T-helper 1 cell treated with Interleukin-12 subunit alpha and Interleukin-12 subunit beta and Interleukin-4 antibody, amounts not matched to agents 30 ng/mL and 1 ng/mL, for 36 hours (primary cell): Measurements from ENCODE around the gene NLGN1. TPM values are rescaled to one million over a fixed set of nuclear protein-coding genes. Genes with fewer than 3 reads are reported as not detected.

Experiments
- intact Hi-C: fragments of 100-400 bp; cut with micrococcal nuclease; formaldehyde crosslinking; loops from one replicate; pipeline ENCODE4 v1.15.1; 2024
- total RNA-seq: library from RNA; stranded (reverse); gene quantifications from 2 replicates; pipeline ENCODE4 v1.2.3, GENCODE V29; 2022

The NLGN1 gene
- total RNA-seq, 1 donor from 2014 or later = not detected

DNA sequence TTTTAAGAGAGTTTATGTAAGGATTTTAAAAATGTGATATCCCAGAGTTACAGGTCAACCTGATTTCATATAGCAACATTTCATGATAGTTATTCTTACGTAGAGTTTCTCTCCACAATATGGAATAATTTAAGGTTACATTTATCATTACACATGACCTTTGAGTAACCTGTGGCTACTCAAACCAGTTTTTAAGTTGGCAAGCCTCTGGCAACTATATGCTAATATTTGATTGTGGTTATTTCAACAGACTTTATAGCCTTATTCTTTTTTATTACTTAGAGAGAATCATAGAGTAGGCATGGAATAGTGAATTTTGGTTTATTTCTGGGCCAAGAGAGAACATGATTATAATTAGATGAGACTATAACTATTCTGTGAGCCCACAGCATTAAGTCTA is 504.9 kb downstream of the NLGN1 start:
- intact Hi-C loops = no loop called here

DNA sequence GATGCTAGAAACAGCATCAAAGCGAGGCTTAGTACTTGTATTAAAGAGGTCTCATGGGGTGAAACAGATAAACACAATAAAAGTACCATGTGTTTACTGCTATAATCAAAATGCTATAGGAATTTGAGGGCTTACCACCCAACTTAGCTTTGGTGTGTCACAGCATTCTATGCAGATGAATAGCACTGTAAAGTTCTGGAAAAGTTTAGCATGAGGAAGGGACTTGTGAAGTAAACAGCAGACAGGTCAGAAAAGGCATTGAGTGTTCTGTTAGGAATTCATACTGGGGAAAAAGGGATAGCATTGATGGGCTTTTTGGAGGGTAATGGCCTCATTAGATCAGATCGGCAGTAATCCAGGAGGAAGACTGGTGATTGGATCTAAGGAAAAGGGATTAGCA is 505.3 kb downstream of the NLGN1 start:
- intact Hi-C loops = no loop called here

DNA sequence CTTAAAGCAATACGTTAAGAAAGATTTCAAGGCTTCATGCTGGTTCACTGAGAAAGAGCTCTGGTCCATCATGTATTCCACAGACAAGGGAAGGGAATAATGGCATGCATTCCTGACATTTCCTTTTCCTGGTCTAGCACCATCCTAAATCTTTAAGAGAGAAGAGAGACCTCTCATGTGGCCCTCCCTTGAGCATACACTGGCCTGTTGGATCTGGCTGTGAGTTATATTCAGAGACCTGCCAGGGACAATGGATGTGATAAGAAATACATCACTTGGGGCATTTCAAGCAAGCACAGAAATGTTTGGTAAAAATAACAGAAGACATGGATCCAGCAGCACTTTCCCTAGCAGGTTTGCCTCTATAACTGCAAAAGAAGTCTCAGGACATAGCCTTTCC is 507.8 kb downstream of the NLGN1 start:
- intact Hi-C loops = no loop called here

DNA sequence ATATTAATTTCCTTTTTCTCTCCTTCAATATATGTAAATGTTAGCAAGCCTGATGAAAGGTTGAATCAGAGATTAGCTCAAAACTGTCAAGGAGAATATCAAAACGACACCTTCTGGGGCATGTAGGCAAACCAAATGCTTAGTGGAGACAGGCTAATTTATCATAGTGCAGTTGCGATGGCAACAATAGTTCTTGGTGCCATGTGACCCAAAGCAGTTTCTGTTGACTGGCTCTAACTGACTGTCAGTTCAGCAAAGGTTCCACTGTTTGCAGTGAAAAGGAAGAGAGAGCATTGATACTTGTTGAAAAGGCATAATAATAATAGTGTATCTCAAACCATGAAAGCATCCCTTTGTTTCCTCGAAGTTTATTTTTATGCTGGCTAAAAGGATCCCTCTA is 513.9 kb downstream of the NLGN1 start:
- intact Hi-C loops = no loop called here

DNA sequence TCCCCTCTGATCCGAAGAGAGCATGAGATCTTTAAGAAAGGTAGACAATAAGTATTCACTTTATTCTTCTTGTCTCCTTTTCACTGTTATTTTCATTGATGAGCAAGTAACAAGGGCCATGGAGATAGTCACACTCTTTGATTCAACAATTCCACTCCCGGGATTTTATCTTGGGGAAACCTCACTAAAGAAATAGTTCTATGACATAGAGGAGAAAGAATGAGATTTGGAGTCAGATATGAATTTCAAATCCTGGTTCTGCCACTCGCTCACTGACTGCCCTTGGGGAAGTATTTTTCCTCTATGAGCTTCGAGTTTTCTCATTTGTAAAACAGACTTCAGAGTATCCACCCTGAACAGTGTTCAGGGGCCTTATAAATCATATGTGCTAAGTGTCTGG is 514.6 kb downstream of the NLGN1 start:
- intact Hi-C loops = no loop called here

DNA sequence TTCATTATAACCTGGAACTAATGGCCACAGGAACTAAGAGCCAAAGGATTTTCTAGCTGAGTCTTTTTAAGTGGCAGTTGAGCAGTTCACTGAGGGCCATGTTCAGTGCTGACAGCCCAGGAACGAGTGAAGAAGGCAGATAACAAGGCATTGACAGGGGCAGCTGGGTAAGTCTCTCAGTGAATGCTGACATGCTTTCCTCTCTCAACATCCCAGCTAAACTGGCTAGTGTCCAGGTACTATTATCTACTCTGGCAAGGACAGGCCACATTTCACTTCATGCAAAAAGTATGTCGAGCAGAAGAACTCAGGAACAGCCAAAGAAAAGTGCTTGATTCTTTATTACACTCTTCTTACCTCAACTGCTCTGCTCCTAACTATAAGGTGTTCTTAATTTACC is 515.9 kb downstream of the NLGN1 start:
- intact Hi-C loops = no loop called here

DNA sequence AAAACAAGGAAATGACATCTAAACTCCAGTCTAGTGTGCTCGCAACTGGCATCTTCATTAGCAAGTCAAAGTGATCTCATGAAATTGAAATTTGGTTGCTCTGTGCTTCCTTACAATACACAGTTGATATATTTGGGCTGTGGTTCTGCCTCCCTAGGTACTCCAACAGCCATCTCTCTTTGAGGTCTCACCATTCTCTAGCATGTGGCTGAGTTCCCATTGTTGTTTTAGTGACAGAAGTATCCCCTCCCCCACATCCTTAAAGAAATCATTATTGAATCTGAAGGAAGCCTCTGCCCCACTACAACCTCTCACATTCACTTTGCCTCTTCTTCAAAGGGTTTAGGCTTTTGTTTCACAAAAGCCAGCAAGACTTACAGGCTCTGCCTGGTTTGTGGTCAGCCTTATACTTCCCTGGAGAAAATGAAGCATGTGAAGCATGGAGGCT is 516.5 kb downstream of the NLGN1 start:
- intact Hi-C loops = no loop called here

DNA sequence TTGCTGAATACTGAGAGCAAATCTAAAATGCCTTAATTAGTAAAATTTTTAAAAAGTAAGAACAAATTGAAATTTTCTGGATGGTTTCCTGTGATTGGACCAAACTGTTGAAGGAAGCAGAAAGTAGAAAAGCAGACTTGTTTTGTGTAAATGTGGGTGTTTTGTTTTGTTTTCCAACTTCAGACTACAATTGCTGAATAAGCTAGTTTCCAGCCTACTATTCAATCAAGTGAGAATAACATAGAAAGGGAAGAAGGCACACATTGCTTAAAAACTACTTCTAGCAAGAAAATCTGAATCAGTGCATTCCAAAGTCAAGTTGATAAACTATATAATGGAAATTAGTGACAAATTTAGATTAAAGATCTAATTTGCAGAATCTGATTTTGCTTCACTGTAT is 519.3 kb downstream of the NLGN1 start:
- intact Hi-C loops = no loop called here

DNA sequence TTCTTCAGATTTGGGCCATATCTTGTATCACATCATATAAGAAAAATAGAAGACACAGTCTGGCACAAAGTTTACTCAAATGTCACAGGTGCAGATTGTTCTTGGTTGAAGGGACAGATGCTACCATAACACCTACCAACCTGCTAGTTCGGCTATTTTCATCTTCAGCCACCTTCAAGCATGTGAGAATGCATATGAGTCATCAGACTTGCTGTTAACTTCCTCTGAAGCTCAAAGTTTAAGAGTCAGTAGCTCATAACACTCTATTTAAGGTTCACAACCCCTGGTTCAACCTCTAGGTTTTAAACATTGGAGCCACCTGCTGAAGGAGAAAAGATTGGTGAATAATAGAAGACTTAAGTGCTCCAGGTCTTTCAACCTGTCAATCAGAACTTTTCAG is 522.8 kb downstream of the NLGN1 start:
- intact Hi-C loops = no loop called here

DNA sequence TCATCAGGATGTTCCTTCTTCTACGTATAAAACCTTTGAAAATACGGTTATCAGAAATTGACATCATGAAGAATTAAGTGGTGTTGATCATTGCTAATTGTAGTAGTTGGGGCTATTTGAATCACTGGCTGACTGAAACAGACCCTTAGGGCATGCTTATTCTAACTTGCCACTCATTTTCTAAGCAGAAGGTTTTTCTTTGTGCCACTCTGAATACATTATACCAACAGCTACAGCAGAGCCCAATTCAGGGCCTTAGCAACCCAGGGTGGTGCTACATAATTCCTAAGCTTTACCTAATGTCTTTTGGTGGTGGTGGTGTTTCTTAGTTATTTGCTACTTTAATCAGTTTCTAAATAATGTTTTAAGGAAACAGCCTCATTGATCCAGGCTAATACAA is 524.2 kb downstream of the NLGN1 start:
- intact Hi-C loops = no loop called here

DNA sequence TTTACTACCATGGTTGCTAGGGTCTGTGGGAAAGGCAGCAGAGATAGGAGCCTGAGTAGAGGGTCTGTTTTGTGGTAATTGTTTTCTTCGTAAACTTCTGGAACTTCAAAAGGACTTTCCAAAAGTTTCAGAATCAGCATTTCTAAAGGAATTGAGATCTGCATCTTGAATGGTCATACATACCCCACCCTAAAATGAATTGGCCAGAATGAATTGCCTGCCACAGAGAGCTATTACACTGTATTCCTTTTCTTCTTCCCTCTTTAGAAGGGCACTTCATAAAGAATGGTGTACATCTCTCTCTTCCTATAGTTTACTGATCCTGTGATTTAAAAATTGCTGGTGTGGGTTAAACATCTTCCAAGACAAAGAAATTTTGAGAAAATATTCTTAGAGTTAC is 525.7 kb downstream of the NLGN1 start:
- intact Hi-C loops = no loop called here

DNA sequence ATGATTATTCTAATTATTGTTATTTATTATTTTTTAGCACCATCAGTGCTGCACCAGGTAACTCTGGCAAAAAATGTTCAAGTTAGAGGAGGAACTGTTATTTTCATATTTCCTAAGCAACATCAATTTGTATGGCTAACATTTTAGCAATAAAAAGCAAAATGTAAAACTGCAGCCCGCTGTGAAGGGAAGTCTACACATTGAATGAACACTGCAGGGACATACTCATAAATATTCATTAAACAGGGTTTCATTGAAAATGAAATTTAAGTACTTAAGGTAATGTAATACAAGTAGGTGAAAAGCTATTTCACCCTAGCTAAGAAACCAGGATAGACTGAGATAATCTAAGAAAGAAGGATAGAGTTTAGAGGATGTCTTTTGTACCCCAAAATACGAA is 532.7 kb downstream of the NLGN1 start:
- intact Hi-C loops = no loop called here

DNA sequence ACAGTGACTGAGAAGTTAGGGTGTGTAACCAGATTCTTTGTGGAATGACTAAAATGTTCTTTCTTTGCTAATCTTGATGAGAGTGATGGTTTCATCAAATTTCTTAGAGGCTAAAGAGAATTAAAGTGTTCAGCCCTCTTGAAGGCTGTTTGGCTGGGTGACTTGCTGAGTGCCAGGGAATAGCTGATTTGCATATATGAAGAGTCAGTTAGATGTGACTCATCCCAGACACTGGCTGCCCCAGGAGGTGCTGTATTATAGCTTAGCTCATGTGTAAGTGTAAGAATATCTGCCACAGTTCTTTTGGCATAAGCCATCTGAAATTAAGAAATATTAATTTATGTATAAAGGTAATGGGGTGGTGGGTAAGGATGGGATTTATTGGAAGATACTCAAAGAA is 535.1 kb downstream of the NLGN1 start:
- intact Hi-C loops = no loop called here

DNA sequence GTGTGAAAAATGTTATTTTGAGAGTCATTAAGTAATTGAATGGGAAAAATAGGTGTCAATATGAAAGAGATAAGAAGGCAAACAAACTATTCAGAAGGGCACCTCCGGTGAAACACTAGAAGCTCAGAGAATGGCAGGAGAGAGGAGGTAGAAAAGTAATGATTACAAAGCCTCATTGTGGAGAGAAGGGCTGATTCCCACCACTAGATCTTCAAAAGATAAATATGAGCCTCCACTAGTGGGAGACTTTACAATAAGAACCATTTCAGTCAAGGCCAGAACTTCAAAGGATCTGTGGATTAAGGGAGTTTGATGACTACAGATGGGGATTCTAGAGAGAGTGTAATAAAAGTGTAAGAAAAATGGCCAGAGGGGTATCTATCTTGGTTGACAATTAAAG is 535.6 kb downstream of the NLGN1 start:
- intact Hi-C loops = no loop called here

DNA sequence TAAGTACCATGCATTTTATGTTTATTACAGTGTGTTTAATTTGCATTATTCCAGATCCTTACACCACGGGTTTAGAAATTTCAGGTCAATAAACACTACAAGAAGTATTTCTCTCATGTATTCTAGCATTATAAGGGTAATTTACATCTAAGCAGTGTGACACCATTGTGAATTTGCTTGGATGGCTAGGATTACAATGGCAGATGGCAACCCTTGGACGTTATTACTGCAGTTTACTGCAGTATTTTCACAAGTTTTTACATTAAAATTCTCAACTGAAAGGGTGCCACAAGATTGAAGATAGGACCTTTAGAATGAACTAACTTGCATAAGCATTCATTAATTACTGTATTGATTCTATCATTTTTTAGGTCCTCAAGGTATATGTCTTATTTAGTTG is 538.8 kb downstream of the NLGN1 start:
- intact Hi-C loops = no loop called here

DNA sequence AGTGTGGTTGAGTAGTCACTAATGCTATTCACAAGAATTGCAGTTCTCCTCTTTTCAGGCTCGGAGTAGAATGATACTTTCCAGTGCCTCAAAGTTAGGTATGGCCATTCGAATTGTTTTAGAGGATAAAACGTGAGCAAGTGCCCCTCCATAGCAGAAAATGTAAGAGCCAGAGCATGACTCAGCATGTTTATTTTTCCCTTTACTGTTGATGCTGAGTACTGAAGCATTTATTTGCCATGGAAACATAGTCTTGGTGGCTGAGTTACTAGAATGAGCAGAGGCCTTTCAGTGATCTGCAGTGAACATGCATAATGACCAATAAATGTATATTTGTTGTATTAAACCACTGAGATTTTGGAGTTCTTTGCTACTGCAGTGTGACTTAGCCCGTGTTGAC is 540.6 kb downstream of the NLGN1 start:
- intact Hi-C loops = no loop called here

DNA sequence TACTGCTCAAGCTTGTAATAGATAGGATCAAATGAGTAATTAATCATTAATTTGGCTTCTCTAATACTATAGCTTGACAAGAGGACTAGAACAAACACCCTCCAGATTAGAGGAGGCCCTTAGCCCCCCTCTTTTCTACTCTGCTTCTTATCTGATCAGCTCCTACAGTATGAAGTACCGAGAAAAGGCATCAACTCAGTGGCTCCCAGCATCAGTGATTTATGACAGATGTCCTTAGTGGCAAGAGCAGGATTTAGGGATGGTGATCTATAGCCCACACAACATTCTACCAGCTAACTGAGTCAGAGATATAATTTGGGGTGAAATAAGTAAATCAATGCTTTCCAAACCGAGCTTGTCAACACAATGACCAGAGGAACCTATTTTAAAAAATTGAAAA is 541.1 kb downstream of the NLGN1 start:
- intact Hi-C loops = no loop called here

DNA sequence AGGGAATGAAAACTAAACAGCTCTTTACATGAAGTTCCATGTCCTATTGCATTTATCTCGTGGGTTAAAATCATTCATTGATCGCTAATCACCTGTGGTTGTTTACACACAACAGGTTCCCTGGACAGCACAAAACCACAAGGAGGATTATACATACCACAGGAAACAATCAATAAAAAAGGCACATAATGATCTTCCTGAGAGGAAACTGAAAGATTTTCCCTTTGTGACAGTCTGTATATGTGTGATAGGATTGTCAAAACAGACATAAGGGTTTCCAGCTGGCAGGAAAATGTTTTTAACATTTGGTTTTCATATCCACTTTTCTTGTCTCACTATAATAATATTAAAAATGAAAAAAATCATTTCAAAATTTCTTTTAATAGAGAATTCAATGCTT is 541.8 kb downstream of the NLGN1 start:
- intact Hi-C loops = no loop called here

DNA sequence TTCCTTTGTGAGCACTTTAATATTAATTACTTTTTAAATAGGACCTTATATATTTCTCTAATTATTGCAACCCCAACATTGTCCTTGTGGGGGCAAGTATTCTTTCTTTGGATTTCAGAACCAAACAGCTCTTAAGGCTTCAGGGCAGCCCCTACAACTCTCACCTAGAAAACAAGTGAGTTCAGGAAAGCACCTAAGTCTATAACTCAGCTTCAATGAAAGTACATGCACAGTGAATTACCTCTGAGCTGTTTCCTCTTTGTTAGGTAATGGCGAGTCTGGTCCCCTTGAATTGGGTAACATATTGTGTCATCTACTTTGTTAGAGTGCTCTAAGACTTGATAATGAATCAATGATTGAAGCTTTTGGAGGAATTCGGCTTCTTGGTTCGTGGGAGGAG is 545.7 kb downstream of the NLGN1 start:
- intact Hi-C loops = no loop called here

DNA sequence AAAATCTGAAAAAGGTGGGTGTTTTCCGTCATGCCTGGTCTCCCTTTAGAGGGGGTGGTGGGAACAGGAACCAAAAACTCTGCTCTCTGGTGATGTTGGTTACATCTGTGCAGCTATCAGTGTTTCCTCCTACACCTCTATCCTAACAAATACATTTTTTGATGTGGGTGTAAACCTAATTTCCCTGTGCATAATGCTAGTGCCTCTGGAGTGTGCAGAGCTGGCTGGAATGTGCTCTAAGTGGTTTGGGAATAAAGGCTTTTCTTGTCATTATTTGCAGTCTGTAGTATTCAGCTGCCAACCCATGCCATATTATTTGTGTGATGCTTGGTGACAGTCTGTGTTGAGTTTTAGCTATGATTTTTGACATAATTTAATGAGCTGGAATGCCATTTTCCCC is 547.6 kb downstream of the NLGN1 start:
- intact Hi-C loops = no loop called here

DNA sequence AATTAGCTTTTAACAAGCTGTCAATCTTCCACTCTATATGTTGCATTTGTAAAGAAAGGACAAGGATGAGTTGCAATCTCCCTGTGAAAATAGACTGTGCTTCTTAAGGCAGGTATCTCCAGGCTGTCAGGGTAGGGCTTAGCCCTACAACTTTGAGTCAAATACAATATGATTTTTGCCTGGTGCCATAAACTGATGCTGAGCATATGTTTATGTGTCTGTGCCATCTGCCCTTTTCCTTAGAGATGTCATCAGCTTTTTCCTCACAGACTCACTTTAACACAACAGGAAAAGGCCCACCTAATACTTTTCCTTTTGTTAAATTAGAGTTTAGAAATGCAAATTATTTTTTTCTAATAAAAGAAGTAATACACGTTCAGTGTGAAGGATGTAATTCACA is 548.3 kb downstream of the NLGN1 start:
- intact Hi-C loops = no loop called here

DNA sequence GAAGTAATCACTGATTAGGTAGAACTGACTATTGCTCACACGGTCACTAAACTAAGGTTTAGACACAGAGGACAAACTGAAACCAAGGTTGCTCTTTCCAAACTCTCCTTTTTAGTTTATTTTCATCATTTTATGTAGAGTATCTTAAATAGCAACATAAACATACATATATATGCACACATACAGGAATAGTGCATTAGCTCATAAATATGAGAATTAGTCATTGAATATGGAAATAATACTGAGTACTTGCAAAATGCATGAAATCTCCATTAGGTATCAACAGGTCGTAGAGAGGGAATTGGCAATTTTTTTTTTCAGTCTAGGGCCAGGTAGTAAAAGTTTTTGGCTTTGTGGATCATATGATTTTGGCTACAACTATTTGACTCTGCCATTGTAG is 557.1 kb downstream of the NLGN1 start:
- intact Hi-C loops = no loop called here

DNA sequence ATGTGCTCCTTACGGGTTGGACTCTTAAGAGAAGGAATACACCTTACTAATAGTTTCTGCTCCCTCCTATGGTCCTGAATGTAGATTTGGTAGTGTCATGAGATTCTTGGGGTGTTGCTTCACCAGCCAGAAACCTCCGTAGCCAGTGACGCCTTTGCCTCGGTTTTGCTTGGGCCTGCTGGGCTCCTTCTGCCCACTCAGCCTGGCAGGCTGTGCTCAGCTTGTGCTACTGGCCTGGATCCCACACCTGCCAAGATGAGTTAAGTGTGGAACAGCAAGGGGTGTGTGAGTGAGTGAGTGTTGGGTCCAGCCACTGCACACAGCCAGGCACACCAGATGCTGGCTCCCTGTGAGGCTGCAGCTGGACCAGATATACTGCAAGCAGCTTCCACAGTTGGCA is 560.1 kb downstream of the NLGN1 start:
- intact Hi-C loops = no loop called here

DNA sequence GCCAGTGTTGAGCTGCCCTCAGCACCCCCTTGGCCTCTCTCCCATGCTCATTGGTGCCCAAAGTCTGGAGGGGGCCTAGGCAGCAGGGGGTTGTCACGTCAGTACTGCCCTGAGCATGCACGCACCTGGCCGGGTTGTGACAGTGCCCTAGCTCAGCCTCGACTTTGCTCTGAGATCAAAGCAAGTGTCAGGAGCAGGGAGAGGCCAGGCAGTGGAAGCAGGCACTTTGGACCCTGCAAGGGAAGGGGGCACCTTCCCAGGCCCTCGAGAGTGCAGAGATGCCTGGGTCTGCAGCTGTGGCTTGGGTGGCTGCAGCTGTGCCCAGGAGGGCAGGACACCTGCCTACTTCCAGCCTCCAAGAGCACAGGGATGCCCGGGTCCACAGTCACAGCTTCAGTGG is 561.3 kb downstream of the NLGN1 start:
- intact Hi-C loops = no loop called here

DNA sequence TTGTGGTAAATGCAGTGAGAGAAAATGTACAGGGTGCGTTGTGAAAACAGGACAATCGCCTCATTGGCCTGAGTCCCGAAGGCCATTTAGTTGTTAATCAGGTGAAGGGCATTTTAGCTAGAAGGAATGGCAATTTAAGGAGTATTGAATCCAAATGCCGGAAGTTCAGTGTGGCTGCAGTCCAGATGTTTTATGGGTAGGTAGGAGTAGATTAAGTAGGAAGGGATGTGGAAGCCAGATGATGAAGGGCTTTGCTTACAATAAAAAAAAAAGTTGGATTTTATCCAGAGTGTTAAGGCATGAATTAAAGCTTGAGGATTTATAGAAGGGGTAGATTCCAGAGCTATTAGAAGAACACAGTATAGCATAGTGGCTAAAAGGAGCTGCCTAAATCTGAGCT is 572.7 kb downstream of the NLGN1 start:
- intact Hi-C loops = no loop called here
